SK-N-SH (cell line): ENCODE measurements around the gene ABCA7.

ENCODE experiments used
- CTCF ChIP-seq: fragments of 200-600 bp; sonication (generic); IDR thresholded peaks from 2 replicates; pipeline ENCODE4 v1.6.1; 2017; ENCODE audit warnings: antibody characterized with exemption, mild to moderate bottlenecking, moderate library complexity
- EP300 ChIP-seq, 2 experiments: IDR thresholded peaks; 2 replicates each; pipeline versions ENCODE4 v1.4.0 to v1.6.1; 2012; ENCODE audit warnings: borderline replicate concordance in 1 of 2, low read depth in 1 of 2, low read length in 1 of 2
- FOXM1 ChIP-seq: IDR thresholded peaks from 2 replicates; pipeline ENCODE4 v1.4.0; 2012; ENCODE audit warnings: low read depth, mild to moderate bottlenecking
- POLR2AphosphoS5 ChIP-seq: IDR thresholded peaks from 2 replicates; pipeline ENCODE4 v1.6.1; 2012; ENCODE audit warnings: low read depth, low read length
- RAD21 ChIP-seq: IDR thresholded peaks from 2 replicates; pipeline ENCODE4 v1.6.1; 2012; ENCODE audit warnings: mild to moderate bottlenecking, low read length

- TF ChIP-seq POLR2AphosphoS5 (no peak), CTCF (no peak), FOXM1 (no peak), EP300 (IDR thresholded peaks at IDR 0.05; ENCODE audit: borderline replicate concordance in 1 of 2, low read depth in 1 of 2, low read length in 1 of 2) (no peak), RAD21 (no peak)
These were observed 45.4 kb upstream of the ABCA7 start for GRCh38 chr19:994516-994915.
